BE2C (cell line): Measurements from ENCODE around the gene SSBP3.

Experiments used
- DNase-seq: peaks from one replicate; pipeline ENCODE4 v3.0.0-alpha.2; 2020
- H3K27me3 ChIP-seq: fragments of 250-450 bp; sonication (Bioruptor Pico); 2 replicates; pipeline ENCODE4 v1.5.1; 2020; ENCODE audit warnings: mild to moderate bottlenecking
- H3K36me3 ChIP-seq: fragments of 250-450 bp; sonication (Bioruptor Pico); 2 replicates; pipeline ENCODE4 v1.5.1; 2020; ENCODE audit warnings: mild to moderate bottlenecking
- H3K4me1 ChIP-seq: fragments of 250-450 bp; sonication (Bioruptor Pico); 2 replicates; pipeline ENCODE4 v1.5.1; 2020
- H3K4me3 ChIP-seq: 2 replicates; pipeline ENCODE4 v1.5.1; 2011; ENCODE audit warnings: low read depth, low read length
- H3K9me3 ChIP-seq: fragments of 250-450 bp; sonication (Bioruptor Pico); 2 replicates; pipeline ENCODE4 v1.5.1; 2020
- TF ChIP-seq, protein P1 (sequence below): IDR thresholded peaks from 2 replicates; pipeline ENCODE4 v1.5.1; 2012; ENCODE audit warnings: mild to moderate bottlenecking, low read depth, low read length

Gene SSBP3

GRCh38 chr1:54180701-54181360 is 225.4 kb downstream of the SSBP3 start:
- H3K36me3 ChIP-seq: no peaks in the 10 kb centered on the region
- no peak overlapping the region for H3K4me3 ChIP-seq
- DNase-seq: no peak
- TF ChIP-seq, protein P1, sequence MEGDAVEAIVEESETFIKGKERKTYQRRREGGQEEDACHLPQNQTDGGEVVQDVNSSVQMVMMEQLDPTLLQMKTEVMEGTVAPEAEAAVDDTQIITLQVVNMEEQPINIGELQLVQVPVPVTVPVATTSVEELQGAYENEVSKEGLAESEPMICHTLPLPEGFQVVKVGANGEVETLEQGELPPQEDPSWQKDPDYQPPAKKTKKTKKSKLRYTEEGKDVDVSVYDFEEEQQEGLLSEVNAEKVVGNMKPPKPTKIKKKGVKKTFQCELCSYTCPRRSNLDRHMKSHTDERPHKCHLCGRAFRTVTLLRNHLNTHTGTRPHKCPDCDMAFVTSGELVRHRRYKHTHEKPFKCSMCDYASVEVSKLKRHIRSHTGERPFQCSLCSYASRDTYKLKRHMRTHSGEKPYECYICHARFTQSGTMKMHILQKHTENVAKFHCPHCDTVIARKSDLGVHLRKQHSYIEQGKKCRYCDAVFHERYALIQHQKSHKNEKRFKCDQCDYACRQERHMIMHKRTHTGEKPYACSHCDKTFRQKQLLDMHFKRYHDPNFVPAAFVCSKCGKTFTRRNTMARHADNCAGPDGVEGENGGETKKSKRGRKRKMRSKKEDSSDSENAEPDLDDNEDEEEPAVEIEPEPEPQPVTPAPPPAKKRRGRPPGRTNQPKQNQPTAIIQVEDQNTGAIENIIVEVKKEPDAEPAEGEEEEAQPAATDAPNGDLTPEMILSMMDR: no peak
- H3K9me3 ChIP-seq: no peaks in the 10 kb centered on the region
- no peaks in the 10 kb centered on the region for H3K4me1 ChIP-seq
- H3K27me3 ChIP-seq: no peaks in the 10 kb centered on the region

GRCh38 chr1:54178296-54179070 is 227.7 kb downstream of the SSBP3 start:
- Histone ChIP-seq H3K4me3 (no peak overlapping the region), H3K9me3 (no peaks in the 10 kb centered on the region), H3K36me3 (no peaks in the 10 kb centered on the region), H3K27me3 (no peaks in the 10 kb centered on the region), H3K4me1 (no peaks in the 10 kb centered on the region)
- TF ChIP-seq, protein P1: no peak
- no peak for DNase-seq

GRCh38 chr1:54177726-54178125 is 228.5 kb downstream of the SSBP3 start:
- Histone ChIP-seq H3K36me3 (no peaks in the 10 kb centered on the region), H3K27me3 (no peaks in the 10 kb centered on the region), H3K9me3 (no peaks in the 10 kb centered on the region), H3K4me1 (no peaks in the 10 kb centered on the region), H3K4me3 (no peak overlapping the region)
- no peak for DNase-seq
- TF ChIP-seq, protein P1: no peak

DNA sequence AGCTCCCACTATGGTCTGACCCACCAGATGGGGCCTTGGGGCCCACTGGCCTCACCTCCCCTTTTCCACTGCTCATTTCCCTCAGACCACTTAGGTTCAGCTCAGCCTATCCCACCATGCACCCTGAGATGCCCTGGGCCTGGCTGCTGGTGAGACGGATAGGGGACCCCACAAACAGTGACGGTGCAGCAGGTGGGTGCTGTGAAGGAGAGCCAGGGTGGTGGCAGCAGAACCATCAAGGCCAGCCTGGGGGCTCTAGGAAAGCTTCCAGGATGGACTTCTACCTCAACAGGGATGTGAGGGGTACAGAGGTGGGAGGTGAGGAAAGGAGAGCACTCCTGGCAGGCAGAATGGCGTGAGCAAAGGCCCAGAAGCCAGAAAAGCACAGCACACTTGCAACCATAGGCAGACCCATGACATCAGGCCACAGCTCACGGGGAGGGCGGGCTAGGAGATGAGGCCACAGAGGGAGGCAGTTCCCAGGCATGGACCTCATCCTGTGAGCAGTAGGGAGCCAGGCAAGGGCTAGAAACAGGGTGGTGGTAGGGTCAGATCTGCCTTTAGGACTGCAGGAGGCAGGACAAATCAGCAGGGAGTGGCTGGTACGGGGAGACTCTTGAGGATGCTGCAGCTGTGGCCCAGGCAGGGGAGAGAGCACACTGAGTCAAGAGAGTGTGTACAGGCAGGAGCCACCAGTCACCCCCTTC is 229.4 kb downstream of the SSBP3 start:
- H3K4me1 ChIP-seq: no peaks in the 10 kb centered on the region
- H3K9me3 ChIP-seq: no peaks in the 10 kb centered on the region
- H3K4me3 ChIP-seq: no peak overlapping the region
- no peaks in the 10 kb centered on the region for H3K27me3 ChIP-seq
- DNase-seq: no peak
- H3K36me3 ChIP-seq: no peaks in the 10 kb centered on the region
- TF ChIP-seq, protein P1: no peak
